Testis (tissue), 3 donors: ENCODE results near the gene NTMT1. TPM values are rescaled to one million over a fixed set of nuclear protein-coding genes. Genes with fewer than 3 reads are reported as not detected.

Experiments used
- DNase-seq: peaks from one replicate; pipeline ENCODE4 v3.0.0-alpha.2; 2019
- H3K27ac ChIP-seq, 2 donors: fragments of 200-600 bp; sonication (generic); one replicate each; pipeline ENCODE4 v1.5.1; 2019
- H3K27me3 ChIP-seq: fragments of 200-600 bp; sonication (generic); one replicate; pipeline ENCODE4 v1.5.1; 2019
- H3K36me3 ChIP-seq: fragments of 200-600 bp; sonication (generic); one replicate; pipeline ENCODE4 v1.5.1; 2017; ENCODE audit warnings: low read depth; ENCODE audit errors: missing control alignments
- H3K4me1 ChIP-seq: fragments of 200-600 bp; sonication (generic); one replicate; pipeline ENCODE4 v1.5.1; 2019
- H3K4me3 ChIP-seq, 2 donors: fragments of 200-600 bp; sonication (generic); one replicate each; pipeline ENCODE4 v1.5.1; 2017 to 2019
- H3K9me3 ChIP-seq: fragments of 200-600 bp; sonication (generic); one replicate; pipeline ENCODE4 v1.5.1; 2017
- CTCF ChIP-seq, 3 experiments: fragments of 450-650 bp in 2 of 3; fragments of 200-600 bp in 1 of 3; sonication (generic) in 1 of 3; IDR thresholded peaks; one replicate each; pipeline ENCODE4 v1.5.1; 2016 to 2019; ENCODE audit warnings: antibody characterized with exemption in 3 of 3, mild to moderate bottlenecking in 2 of 3, moderate library complexity in 1 of 3
- POLR2A ChIP-seq: fragments of 450-650 bp; IDR thresholded peaks from one replicate; pipeline ENCODE4 v1.6.1; 2017; ENCODE audit warnings: antibody characterized with exemption, mild to moderate bottlenecking, moderate library complexity
- WGBS, 2 donors: methylation state at CpG; one replicate each; pipeline ENCODE4 v1.1.5; 2018; 5-methylcytosine and 5-hydroxymethylcytosine counted together
- intact Hi-C: fragments of 100-400 bp; cut with DNase I; formaldehyde crosslinking; loops from one replicate; pipeline ENCODE4 v1.15.1; 2023; ENCODE audit warnings: low total_unique reads
- polyA plus RNA-seq: library from polyadenylated mRNA; stranded (reverse); fragments of 350-450 nt; fragmentation: Illumina TruSeq; extraction: RNeasy Lipid Tissue Mini Kit (QIAGEN cat#74804); gene quantifications from one replicate; pipeline ENCODE4 v1.2.3, GENCODE V29; 2014; ENCODE audit warnings: low read depth, low replicate concordance; ENCODE audit not compliant: insufficient read depth
- total RNA-seq, 2 donors: library from RNA; depleted of rRNA; stranded (reverse); fragments of >200 nt; gene quantifications; one replicate each; pipeline ENCODE4 v1.2.3, GENCODE V29; 2016

NTMT1 gene
- total and polyA plus RNA-seq, 3 donors from 2014 or later, result 71.8 to 189 (median 82.6) TPM

GRCh38 chr9:129585352-129585751 lies 40.6 kb upstream of the NTMT1 start:
- H3K9me3 ChIP-seq, result no peaks in the 10 kb centered on the region
- TF ChIP-seq CTCF (IDR thresholded peaks at IDR 0.05) (no peak), POLR2A (no peak)
- WGBS, 2 donors, result 94 to 100% methylated on average over 1 of the region's 1 CpG
- no peaks in the 10 kb centered on the region for H3K36me3 ChIP-seq
- H3K27me3 ChIP-seq, result no peaks in the 10 kb centered on the region
- H3K4me3 ChIP-seq, result no peak overlapping the region
- no peak for DNase-seq
- peaks cover 11% of the 10 kb centered on the region for H3K4me1 ChIP-seq
- H3K27ac ChIP-seq, result no peak overlapping the region
- intact Hi-C loops, result no loop called here

GRCh38 chr9:129586245-129586644 lies 39.7 kb upstream of the NTMT1 start:
- WGBS, 2 donors, result 76 to 97% methylated on average over 1 of the region's 1 CpG
- DNase-seq, result no peak
- no peak overlapping the region for H3K27ac ChIP-seq

GRCh38 chr9:129586685-129587084 lies 39.3 kb upstream of the NTMT1 start:
- no peaks in the 10 kb centered on the region for H3K9me3 ChIP-seq
- WGBS, 2 donors, result 45 to 74% methylated on average over 7 to 8 of the region's 8 CpGs
- H3K27me3 ChIP-seq, result no peaks in the 10 kb centered on the region
- TF ChIP-seq CTCF (IDR thresholded peaks at IDR 0.05) (no peak), POLR2A (no peak)
- no peak overlapping the region for H3K4me3 ChIP-seq
- H3K4me1 ChIP-seq, result peaks cover 11% of the 10 kb centered on the region
- intact Hi-C loops, result no loop called here
- H3K27ac ChIP-seq, result no peak overlapping the region
- DNase-seq, result no peak
- no peaks in the 10 kb centered on the region for H3K36me3 ChIP-seq

More at GRCh38 chr9:129586245-129586644, 39.7 kb upstream of the NTMT1 start:
- H3K27me3 ChIP-seq, result no peaks in the 10 kb centered on the region
- TF ChIP-seq CTCF (IDR thresholded peaks at IDR 0.05), result no peak
- no peak for TF ChIP-seq POLR2A
- H3K4me3 ChIP-seq, result no peak overlapping the region
- H3K36me3 ChIP-seq, result no peaks in the 10 kb centered on the region
- intact Hi-C loops, result no loop called here
- no peaks in the 10 kb centered on the region for H3K9me3 ChIP-seq
- peaks cover 11% of the 10 kb centered on the region for H3K4me1 ChIP-seq

- intact Hi-C loops, result no loop called here
- 90 to 91% methylated on average over 23 of the region's 23 CpGs for WGBS, 2 donors
- peaks cover 11% of the 10 kb centered on the region for H3K4me1 ChIP-seq
- H3K27me3 ChIP-seq, result no peaks in the 10 kb centered on the region
- DNase-seq, result no peak
- no peaks in the 10 kb centered on the region for H3K9me3 ChIP-seq
- no peak overlapping the region for H3K27ac ChIP-seq
- no peaks in the 10 kb centered on the region for H3K36me3 ChIP-seq
- no peak for TF ChIP-seq POLR2A
- TF ChIP-seq CTCF (IDR thresholded peaks at IDR 0.05), result no peak
- H3K4me3 ChIP-seq, result no peak overlapping the region
Observed at GRCh38 chr9:129587487-129588262, 38.3 kb upstream of the NTMT1 start.

GRCh38 chr9:129590466-129590865 lies 35.5 kb upstream of the NTMT1 start:
- no peaks in the 10 kb centered on the region for H3K27me3 ChIP-seq
- TF ChIP-seq CTCF (IDR thresholded peaks at IDR 0.05), result no peak
- TF ChIP-seq POLR2A, result no peak
- no peak overlapping the region for H3K4me3 ChIP-seq
- no peaks in the 10 kb centered on the region for H3K9me3 ChIP-seq
- no peak for DNase-seq
- peaks cover 6% of the 10 kb centered on the region for H3K4me1 ChIP-seq
- H3K36me3 ChIP-seq, result no peaks in the 10 kb centered on the region
- intact Hi-C loops, result no loop called here
- 91 to 92% methylated on average over 6 of the region's 6 CpGs for WGBS, 2 donors
- H3K27ac ChIP-seq, result no peak overlapping the region
